ENCODE data around the gene UBP1.
"Not testable (repeated sequence)": the region's sequence is repeated elsewhere in the genome, so short reads cannot be mapped to it uniquely, and the experiment has no call there.

Gene UBP1

DNA sequence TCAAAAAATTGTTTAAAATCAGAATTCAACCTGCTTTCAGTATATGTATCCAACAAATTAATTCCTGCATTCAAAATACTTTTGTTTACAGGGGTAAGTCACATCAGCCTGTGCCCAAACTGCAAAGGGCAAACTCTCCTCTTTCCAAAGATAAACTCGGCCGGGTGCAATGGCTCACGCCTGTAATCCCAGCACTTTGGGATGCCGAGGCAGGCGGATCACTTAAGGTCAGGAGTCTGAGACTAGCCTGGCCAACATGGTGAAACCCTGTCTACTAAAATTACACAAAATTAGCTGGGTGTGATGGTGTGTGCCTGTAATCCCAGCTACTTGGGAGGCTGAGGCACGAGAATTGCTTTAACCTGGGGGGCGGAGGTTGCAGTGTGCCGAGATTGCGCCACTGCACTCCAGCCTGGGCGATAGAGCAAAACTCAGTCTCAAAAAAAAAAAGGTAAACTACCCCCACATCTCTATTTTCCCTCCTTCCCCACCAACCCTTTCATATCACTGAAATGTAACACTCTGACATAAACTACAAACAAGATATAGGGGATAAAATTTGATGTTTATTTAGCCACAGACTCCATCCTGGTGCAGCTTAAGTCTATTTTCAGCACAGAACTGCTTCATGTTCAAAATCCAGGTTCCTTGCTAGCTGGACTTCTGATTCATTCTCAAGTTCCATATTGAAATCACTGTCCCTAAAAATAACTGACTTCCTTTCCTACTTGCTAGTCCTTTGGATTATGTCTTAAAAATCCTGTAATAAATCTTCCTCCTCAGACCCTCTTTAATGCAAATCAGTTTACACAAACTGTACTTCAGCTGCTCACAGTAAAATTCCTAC is 15.4 kb downstream of the UBP1 start:
- DNase-seq (ENCODE audit: low read depth): no peak
- TF ChIP-seq, protein P1, sequence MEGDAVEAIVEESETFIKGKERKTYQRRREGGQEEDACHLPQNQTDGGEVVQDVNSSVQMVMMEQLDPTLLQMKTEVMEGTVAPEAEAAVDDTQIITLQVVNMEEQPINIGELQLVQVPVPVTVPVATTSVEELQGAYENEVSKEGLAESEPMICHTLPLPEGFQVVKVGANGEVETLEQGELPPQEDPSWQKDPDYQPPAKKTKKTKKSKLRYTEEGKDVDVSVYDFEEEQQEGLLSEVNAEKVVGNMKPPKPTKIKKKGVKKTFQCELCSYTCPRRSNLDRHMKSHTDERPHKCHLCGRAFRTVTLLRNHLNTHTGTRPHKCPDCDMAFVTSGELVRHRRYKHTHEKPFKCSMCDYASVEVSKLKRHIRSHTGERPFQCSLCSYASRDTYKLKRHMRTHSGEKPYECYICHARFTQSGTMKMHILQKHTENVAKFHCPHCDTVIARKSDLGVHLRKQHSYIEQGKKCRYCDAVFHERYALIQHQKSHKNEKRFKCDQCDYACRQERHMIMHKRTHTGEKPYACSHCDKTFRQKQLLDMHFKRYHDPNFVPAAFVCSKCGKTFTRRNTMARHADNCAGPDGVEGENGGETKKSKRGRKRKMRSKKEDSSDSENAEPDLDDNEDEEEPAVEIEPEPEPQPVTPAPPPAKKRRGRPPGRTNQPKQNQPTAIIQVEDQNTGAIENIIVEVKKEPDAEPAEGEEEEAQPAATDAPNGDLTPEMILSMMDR (conservative IDR thresholded peaks at IDR 0.05; ENCODE audit: low read depth, low read length): no peak
- H3K4me3 ChIP-seq (ENCODE audit: low read length): no peak overlapping the region

DNA sequence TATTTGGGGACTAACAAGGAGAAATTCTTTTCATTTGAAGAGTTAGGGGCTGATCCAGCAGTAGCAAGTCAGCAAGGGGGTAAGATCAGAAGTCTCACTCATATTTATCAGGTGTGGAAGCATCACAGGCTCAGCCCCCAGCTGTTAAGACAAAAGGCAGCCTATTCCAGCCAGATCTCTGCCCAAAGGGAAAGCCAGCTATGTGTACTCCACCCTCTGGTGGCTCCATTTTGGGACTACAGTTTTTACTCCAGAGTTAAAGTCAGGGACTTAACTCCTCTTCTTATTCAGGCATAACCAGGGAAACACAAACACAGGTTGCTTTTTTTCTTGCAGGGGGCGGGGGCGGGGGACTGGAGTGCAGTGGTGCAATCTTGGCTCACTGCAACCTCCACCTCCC is 19.2 kb downstream of the UBP1 start:
- no peak overlapping the region for H3K4me3 ChIP-seq (ENCODE audit: low read length)
- no peak for DNase-seq (ENCODE audit: low read depth)
- TF ChIP-seq, protein P1 (conservative IDR thresholded peaks at IDR 0.05; ENCODE audit: low read depth, low read length): no peak

GRCh38 chr3:33419948-33420347 is 20.3 kb downstream of the UBP1 start:
- TF ChIP-seq, protein P1 (conservative IDR thresholded peaks at IDR 0.05; ENCODE audit: low read depth, low read length): no peak
- no peak overlapping the region for H3K4me3 ChIP-seq (ENCODE audit: low read length)
- no peak for DNase-seq (ENCODE audit: low read depth)

GRCh38 chr3:33417066-33417673 is 23.0 kb downstream of the UBP1 start:
- DNase-seq (ENCODE audit: low read depth): no peak
- TF ChIP-seq, protein P1 (conservative IDR thresholded peaks at IDR 0.05; ENCODE audit: low read depth, low read length): no peak
- no peak overlapping the region for H3K4me3 ChIP-seq (ENCODE audit: low read length)

DNA sequence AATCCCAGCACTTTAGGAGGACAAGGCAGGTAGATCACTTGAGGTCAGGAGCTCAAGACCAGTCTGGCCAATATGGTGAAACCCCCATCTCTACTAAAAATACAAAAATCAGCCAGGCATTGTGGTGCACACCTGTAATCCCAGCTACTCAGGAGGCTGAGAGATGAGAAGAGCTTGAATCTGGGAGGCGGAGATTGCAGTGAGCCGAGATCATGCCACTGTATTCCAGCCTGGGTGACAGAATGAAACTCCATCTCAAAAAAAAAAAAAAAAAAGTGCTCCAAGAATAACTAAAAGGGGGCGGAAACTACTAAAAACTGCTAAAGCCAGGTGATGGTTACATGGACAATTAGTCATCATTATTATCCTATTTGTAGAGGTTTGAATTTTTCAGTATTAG is 29.4 kb downstream of the UBP1 start:
- DNase-seq (ENCODE audit: low read depth); H3K4me3 ChIP-seq (ENCODE audit: low read length): not testable (repeated sequence)

DNA sequence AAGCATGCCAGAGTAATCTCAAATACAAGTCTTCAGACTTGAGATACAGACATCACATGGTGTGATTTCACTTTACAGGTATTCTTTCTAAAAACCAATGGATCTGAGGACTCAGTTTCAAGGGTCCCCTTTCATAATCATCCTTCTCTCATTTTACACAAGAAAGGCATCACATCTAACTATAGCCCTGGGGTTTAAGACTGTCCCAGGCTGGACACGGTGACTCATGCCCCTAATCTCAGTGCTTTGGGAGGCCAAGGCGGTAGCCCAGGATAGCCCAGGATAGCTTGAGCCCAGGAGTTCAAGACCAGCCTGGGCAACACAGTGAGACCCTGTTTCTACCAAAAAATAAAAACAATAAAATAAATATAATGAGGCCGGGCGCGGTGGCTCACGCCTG is 36.4 kb downstream of the UBP1 start:
- no peak for DNase-seq (ENCODE audit: low read depth)
- TF ChIP-seq, protein P1 (conservative IDR thresholded peaks at IDR 0.05; ENCODE audit: low read depth, low read length): no peak
- H3K4me3 ChIP-seq (ENCODE audit: low read length): no peak overlapping the region

- no peak overlapping the region for H3K4me3 ChIP-seq (ENCODE audit: low read length)
- TF ChIP-seq, protein P1 (conservative IDR thresholded peaks at IDR 0.05; ENCODE audit: low read depth, low read length): no peak
- DNase-seq (ENCODE audit: low read depth): no peak
These were observed 37.3 kb downstream of the UBP1 start for GRCh38 chr3:33402936-33403335.

All from retinal pigment epithelial cell (primary cell).